GM12891 (cell line): Measurements from ENCODE around the gene PLCB1.

ENCODE experiments used
- POLR2A ChIP-seq: IDR thresholded peaks from 2 replicates; pipeline ENCODE4 v1.6.1; 2011; ENCODE audit warnings: low read depth, low read length, control low read depth
- POLR2AphosphoS5 ChIP-seq: IDR thresholded peaks from 2 replicates; pipeline ENCODE4 v1.6.1; 2011; ENCODE audit warnings: low read depth, low read length, control low read depth

DNA sequence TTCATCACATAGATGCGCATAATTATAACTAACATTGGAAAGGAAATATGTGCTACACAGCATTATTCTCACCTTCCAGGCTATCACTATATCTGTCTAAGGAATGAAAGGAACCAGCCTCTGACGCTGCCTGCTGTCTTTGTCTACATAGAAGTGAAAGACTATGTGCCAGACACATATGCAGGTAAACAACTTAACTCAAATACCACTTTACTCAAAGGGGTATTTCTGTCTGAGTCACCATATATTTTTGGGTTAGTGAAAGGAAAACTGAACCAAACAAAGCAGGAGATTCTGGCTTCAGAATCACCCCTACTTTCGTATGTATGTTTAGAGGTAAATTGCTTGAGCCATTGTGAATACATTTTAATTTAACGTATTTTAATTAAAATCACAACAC, 608.2 kb downstream of the PLCB1 start:
- TF ChIP-seq POLR2A, result no peak
- no peak for TF ChIP-seq POLR2AphosphoS5
